ENCODE data around the gene ZBTB20. TPM values are rescaled to one million over a fixed set of nuclear protein-coding genes. Genes with fewer than 3 reads are reported as not detected.
A peak's percentile ranks its signal among the peaks of the same experiment; 100 is the strongest.

The ZBTB20 gene
- total and polyA plus RNA-seq, 2 donors from 2014 or later: 0.99 to 142 TPM

DNA sequence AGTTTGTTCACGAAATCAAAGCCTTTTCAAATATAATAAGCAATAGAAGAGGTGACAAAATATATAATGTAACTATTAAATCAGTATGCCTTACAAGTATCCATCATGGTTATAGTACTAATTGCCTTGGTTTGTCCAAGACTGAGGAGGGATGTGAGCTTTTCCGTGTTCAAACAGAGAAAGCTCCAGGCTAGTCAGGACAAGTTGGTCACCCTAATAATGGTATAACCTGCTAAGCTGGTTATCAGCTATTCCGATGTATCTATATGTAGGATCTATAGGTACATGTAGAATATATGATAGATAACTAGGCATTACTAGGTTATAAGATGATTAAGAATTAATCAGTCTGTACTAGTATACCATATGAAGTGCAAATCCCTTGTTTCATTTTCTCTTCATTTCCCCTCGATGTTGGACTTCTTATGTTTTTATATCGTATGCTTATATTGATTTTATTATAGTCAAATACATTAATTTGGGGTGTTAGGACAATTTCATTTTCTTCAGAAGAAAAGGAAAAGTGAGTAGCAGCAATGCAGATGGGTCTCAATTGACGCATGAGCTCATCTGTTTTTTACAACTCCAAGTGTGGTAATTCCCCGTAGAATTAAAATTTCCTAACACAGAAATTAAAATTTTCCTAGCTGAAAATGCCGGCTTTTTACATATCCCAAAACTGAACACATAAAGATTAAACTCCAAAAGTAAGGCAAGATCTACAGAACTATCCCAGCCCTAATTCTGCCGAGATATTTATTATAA lies 434.2 kb downstream of the ZBTB20 start:
- no peaks in the 10 kb centered on the region for H3K36me3 ChIP-seq (ENCODE audit: control insufficient read depth in 2 of 3, insufficient read depth in 3 of 3, low read length in 3 of 3)
- peaks cover 2 to 35% (median 3%) of the 10 kb centered on the region in 3 donors for H3K4me1 ChIP-seq (ENCODE audit: control insufficient read depth in 2 of 3, insufficient read depth in 2 of 3, low read depth in 1 of 3, low read length in 3 of 3)
- TF ChIP-seq, protein P1, sequence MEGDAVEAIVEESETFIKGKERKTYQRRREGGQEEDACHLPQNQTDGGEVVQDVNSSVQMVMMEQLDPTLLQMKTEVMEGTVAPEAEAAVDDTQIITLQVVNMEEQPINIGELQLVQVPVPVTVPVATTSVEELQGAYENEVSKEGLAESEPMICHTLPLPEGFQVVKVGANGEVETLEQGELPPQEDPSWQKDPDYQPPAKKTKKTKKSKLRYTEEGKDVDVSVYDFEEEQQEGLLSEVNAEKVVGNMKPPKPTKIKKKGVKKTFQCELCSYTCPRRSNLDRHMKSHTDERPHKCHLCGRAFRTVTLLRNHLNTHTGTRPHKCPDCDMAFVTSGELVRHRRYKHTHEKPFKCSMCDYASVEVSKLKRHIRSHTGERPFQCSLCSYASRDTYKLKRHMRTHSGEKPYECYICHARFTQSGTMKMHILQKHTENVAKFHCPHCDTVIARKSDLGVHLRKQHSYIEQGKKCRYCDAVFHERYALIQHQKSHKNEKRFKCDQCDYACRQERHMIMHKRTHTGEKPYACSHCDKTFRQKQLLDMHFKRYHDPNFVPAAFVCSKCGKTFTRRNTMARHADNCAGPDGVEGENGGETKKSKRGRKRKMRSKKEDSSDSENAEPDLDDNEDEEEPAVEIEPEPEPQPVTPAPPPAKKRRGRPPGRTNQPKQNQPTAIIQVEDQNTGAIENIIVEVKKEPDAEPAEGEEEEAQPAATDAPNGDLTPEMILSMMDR (IDR thresholded peaks at IDR 0.05; ENCODE audit: borderline replicate concordance, extremely low read depth, insufficient read depth): no peak
- H3K9me3 ChIP-seq (ENCODE audit: control insufficient read depth in 2 of 3, insufficient read depth in 1 of 3, low read length in 3 of 3): no peaks in the 10 kb centered on the region
- no peak overlapping the region for H3K4me3 ChIP-seq (ENCODE audit: low read length in 3 of 3)
- intact Hi-C loops (cut with DNase I): no loop called here
- no peak overlapping the region for H3K27ac ChIP-seq (ENCODE audit: low read depth in 2 of 2, low read length in 2 of 2)
- DNase-seq: no peak
- H3K9ac ChIP-seq (ENCODE audit: low read length in 3 of 3): no peak overlapping the region
- H3K27me3 ChIP-seq (ENCODE audit: control insufficient read depth, insufficient read depth, low read length): no peaks in the 10 kb centered on the region
- no peak for FAIRE-seq

- TF ChIP-seq, protein P1 (IDR thresholded peaks at IDR 0.05; ENCODE audit: borderline replicate concordance, extremely low read depth, insufficient read depth): no peak
- H3K36me3 ChIP-seq (ENCODE audit: control insufficient read depth in 2 of 3, insufficient read depth in 3 of 3, low read length in 3 of 3): no peaks in the 10 kb centered on the region
- intact Hi-C loops (cut with DNase I): no loop called here
- H3K9me3 ChIP-seq (ENCODE audit: control insufficient read depth in 2 of 3, insufficient read depth in 1 of 3, low read length in 3 of 3): no peaks in the 10 kb centered on the region
- FAIRE-seq (no peak), DNase-seq (peak in 1 of 5 donors; percentile 39)
- H3K9ac ChIP-seq (ENCODE audit: low read length in 3 of 3): no peak overlapping the region
- H3K4me3 ChIP-seq (ENCODE audit: low read length in 3 of 3): no peak overlapping the region
- no peaks in the 10 kb centered on the region for H3K27me3 ChIP-seq (ENCODE audit: control insufficient read depth, insufficient read depth, low read length)
- no peak overlapping the region for H3K27ac ChIP-seq (ENCODE audit: low read depth in 2 of 2, low read length in 2 of 2)
- peaks cover 2 to 36% (median 7%) of the 10 kb centered on the region in 3 donors for H3K4me1 ChIP-seq (ENCODE audit: control insufficient read depth in 2 of 3, insufficient read depth in 2 of 3, low read depth in 1 of 3, low read length in 3 of 3)
These were observed 435.7 kb downstream of the ZBTB20 start for GRCh38 chr3:114711321-114711886.

DNA sequence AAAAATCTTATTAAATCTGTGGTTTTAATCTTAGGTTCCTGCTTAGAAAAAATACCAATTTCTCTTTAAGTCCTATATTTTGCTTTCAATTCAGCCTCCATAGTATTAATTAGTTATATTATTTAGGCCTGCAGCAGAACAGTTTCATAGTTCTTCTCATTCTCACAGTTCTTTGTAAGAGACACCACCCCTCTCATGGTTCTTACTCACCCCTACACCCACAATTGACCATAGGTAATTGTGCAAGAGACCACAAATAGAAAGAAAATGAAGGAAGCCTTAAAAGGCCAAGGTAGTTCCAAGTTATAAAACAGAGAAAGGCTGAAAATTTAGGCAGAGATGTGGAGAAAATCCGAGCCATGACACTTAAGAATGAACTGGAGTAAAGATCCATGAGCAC lies 438.0 kb downstream of the ZBTB20 start:
- Histone ChIP-seq H3K36me3 (ENCODE audit: control insufficient read depth in 2 of 3, insufficient read depth in 3 of 3, low read length in 3 of 3) (no peaks in the 10 kb centered on the region), H3K9ac (ENCODE audit: low read length in 3 of 3) (no peak overlapping the region), H3K27me3 (ENCODE audit: control insufficient read depth, insufficient read depth, low read length) (no peaks in the 10 kb centered on the region), H3K4me1 (ENCODE audit: control insufficient read depth in 2 of 3, insufficient read depth in 2 of 3, low read depth in 1 of 3, low read length in 3 of 3) (peaks cover 0 to 18% (median 7%) of the 10 kb centered on the region in 3 donors), H3K27ac (ENCODE audit: low read depth in 2 of 2, low read length in 2 of 2) (no peak overlapping the region), H3K4me3 (ENCODE audit: low read length in 3 of 3) (no peak overlapping the region), H3K9me3 (ENCODE audit: control insufficient read depth in 2 of 3, insufficient read depth in 1 of 3, low read length in 3 of 3) (no peaks in the 10 kb centered on the region)
- DNase-seq: no peak
- intact Hi-C loops (cut with DNase I): no loop called here
- TF ChIP-seq, protein P1 (IDR thresholded peaks at IDR 0.05; ENCODE audit: borderline replicate concordance, extremely low read depth, insufficient read depth): no peak
- no peak for FAIRE-seq

All from kidney (tissue), 14 donors.